IMR-90 (cell line): ENCODE data around the gene TDRD7. TPM values are rescaled to one million over a fixed set of nuclear protein-coding genes. Genes with fewer than 3 reads are reported as not detected.

Experiments used
- ATAC-seq: fragments of 200-7000 bp; cut with Tn5 transposase; 2 replicates; pipeline ENCODE4 v1.9.1; 2020; ENCODE audit warnings: low read depth, mild to moderate bottlenecking, moderate library complexity
- BruUV-seq: library from RNA; stranded (reverse); fragments of 400-500 nt; replicated peaks from 2 replicates; lab custom pipeline; 2021; lab: Mats Ljungman, UMichigan
- CTCF ChIA-PET: fragments of 300-600 bp; formaldehyde crosslinking; extraction: SDS; loops from one replicate; lab custom pipeline; 2021; ENCODE audit warnings: antibody characterized with exemption; lab: Yijun Ruan, JAX
- POLR2A ChIA-PET: fragments of 300-600 bp; sonication (Branson Sonifier 250); formaldehyde crosslinking; loops from one replicate; lab custom pipeline; 2022; ENCODE audit warnings: antibody characterized with exemption; ENCODE audit not compliant: unreplicated experiment; lab: Charles Lee
- DNase-seq: peaks from one replicate; pipeline ENCODE4 v3.0.0; 2013
- H2AFZ ChIP-seq: replicated peaks from 2 replicates; pipeline ENCODE3; 2013; ENCODE audit warnings: low read length, mild to moderate bottlenecking; ENCODE audit not compliant: poor library complexity
- H2AK5ac ChIP-seq: 2 replicates; pipeline ENCODE4 v1.6.1; 2013; ENCODE audit warnings: low read depth, low read length, inconsistent platforms
- H2AK9ac ChIP-seq: replicated peaks from 2 replicates; pipeline ENCODE3; 2013; ENCODE audit warnings: mild to moderate bottlenecking, low read depth, low read length, moderate library complexity; ENCODE audit not compliant: poor library complexity
- H2BK120ac ChIP-seq: 2 replicates; pipeline ENCODE4 v1.6.1; 2013; ENCODE audit warnings: low read depth, low read length, inconsistent platforms
- H2BK15ac ChIP-seq: 3 replicates; pipeline ENCODE4 v1.6.1; 2013; ENCODE audit warnings: low read depth, low read length, inconsistent platforms
- H2BK20ac ChIP-seq: 2 replicates; pipeline ENCODE4 v1.6.1; 2013; ENCODE audit warnings: low read depth, mild to moderate bottlenecking, inconsistent platforms, low read length, moderate library complexity
- H2BK5ac ChIP-seq: 2 replicates; pipeline ENCODE4 v1.6.1; 2013; ENCODE audit warnings: mild to moderate bottlenecking, low read depth, low read length, inconsistent platforms; ENCODE audit not compliant: poor library complexity, severe bottlenecking
- H3K14ac ChIP-seq: replicated peaks from 2 replicates; pipeline ENCODE4 v1.6.1; 2013; ENCODE audit warnings: low read depth, low read length, inconsistent platforms
- H3K18ac ChIP-seq: 2 replicates; pipeline ENCODE4 v1.6.1; 2013; ENCODE audit warnings: low read depth, low read length, control low read depth
- H3K23ac ChIP-seq: 2 replicates; pipeline ENCODE4 v1.6.1; 2013; ENCODE audit warnings: low read depth, low read length, inconsistent platforms
- H3K27ac ChIP-seq: 2 replicates; pipeline ENCODE4 v1.5.1; 2013; ENCODE audit warnings: mild to moderate bottlenecking, control low read depth, low read length; ENCODE audit not compliant: insufficient read depth
- H3K27me3 ChIP-seq: 2 replicates; pipeline ENCODE4 v1.6.1; 2013; ENCODE audit warnings: low read length; ENCODE audit not compliant: control insufficient read depth, insufficient read depth
- H3K36me3 ChIP-seq: 2 replicates; pipeline ENCODE4 v1.6.1; 2013; ENCODE audit warnings: low read length, mixed read lengths; ENCODE audit not compliant: control insufficient read depth, insufficient read depth
- H3K4ac ChIP-seq: 2 replicates; pipeline ENCODE4 v1.6.1; 2013; ENCODE audit warnings: low read depth, low read length, inconsistent platforms
- H3K4me1 ChIP-seq: 2 replicates; pipeline ENCODE4 v1.6.1; 2013; ENCODE audit warnings: low read length, mixed read lengths; ENCODE audit not compliant: control insufficient read depth, insufficient read depth
- H3K4me2 ChIP-seq: 2 replicates; pipeline ENCODE4 v1.6.1; 2013; ENCODE audit warnings: low read depth, mild to moderate bottlenecking, control low read depth, low read length, moderate library complexity
- H3K4me3 ChIP-seq: 2 replicates; pipeline ENCODE4 v1.5.1; 2013; ENCODE audit warnings: low read depth, mild to moderate bottlenecking, control low read depth, low read length, moderate library complexity; ENCODE audit not compliant: insufficient read depth
- H3K56ac ChIP-seq: 2 replicates; pipeline ENCODE4 v1.6.1; 2013; ENCODE audit warnings: low read length, inconsistent platforms; ENCODE audit not compliant: insufficient read depth; ENCODE audit errors: extremely low read depth
- H3K79me1 ChIP-seq, 2 experiments: 2 replicates each; pipeline ENCODE4 v1.6.1; 2013; ENCODE audit warnings: low read length in 2 of 2, inconsistent platforms in 1 of 2, low read depth in 1 of 2
- H3K9ac ChIP-seq: 2 replicates; pipeline ENCODE4 v1.6.1; 2013; ENCODE audit warnings: low read depth, low read length, control low read depth
- H3K9me1 ChIP-seq: 2 replicates; pipeline ENCODE4 v1.6.1; 2013; ENCODE audit warnings: low read length, inconsistent platforms; ENCODE audit not compliant: insufficient read depth
- H3K9me3 ChIP-seq: 2 replicates; pipeline ENCODE4 v1.6.1; 2013; ENCODE audit warnings: low read length; ENCODE audit not compliant: control insufficient read depth, insufficient read depth
- H4K20me1 ChIP-seq: 2 replicates; pipeline ENCODE4 v1.6.1; 2013; ENCODE audit warnings: low read length, inconsistent platforms; ENCODE audit not compliant: insufficient read depth
- H4K5ac ChIP-seq: 2 replicates; pipeline ENCODE4 v1.6.1; 2013; ENCODE audit warnings: mild to moderate bottlenecking, low read depth, low read length, control low read depth
- H4K8ac ChIP-seq, 2 experiments: 2 replicates each; pipeline ENCODE4 v1.6.1; 2013; ENCODE audit warnings: low read depth in 2 of 2, low read length in 2 of 2, control low read depth in 1 of 2, inconsistent platforms in 1 of 2
- H4K91ac ChIP-seq: 2 replicates; pipeline ENCODE4 v1.6.1; 2013; ENCODE audit warnings: low read depth, low read length, inconsistent platforms; ENCODE audit not compliant: insufficient read depth
- BHLHE40 ChIP-seq: fragments of 150-350 bp; IDR thresholded peaks from 2 replicates; pipeline ENCODE4 v1.6.1; 2016; ENCODE audit warnings: mild to moderate bottlenecking, low read depth, low read length
- CTCF ChIP-seq: conservative IDR thresholded peaks from 2 replicates; pipeline ENCODE4 v1.5.1; 2012; ENCODE audit warnings: mild to moderate bottlenecking, low read depth, low read length, improper control_type of control experiment
- ELK1 ChIP-seq: fragments of 150-350 bp; IDR thresholded peaks from 2 replicates; pipeline ENCODE4 v1.6.1; 2016; ENCODE audit warnings: low read depth, mild to moderate bottlenecking, low read length, moderate library complexity, borderline replicate concordance
- FOS ChIP-seq: fragments of 150-350 bp; IDR thresholded peaks from 2 replicates; pipeline ENCODE4 v1.6.1; 2016; ENCODE audit warnings: low read depth, low read length
- MAZ ChIP-seq: IDR thresholded peaks from 2 replicates; pipeline ENCODE4 v1.6.1; 2012; ENCODE audit warnings: low read depth, mild to moderate bottlenecking, low read length, improper control_type of control experiment, moderate library complexity, borderline replicate concordance
- RAD21 ChIP-seq: IDR thresholded peaks from 2 replicates; pipeline ENCODE4 v1.6.1; 2012; ENCODE audit warnings: low read length, improper control_type of control experiment
- RCOR1 ChIP-seq: IDR thresholded peaks from 2 replicates; pipeline ENCODE4 v1.6.1; 2012; ENCODE audit warnings: mild to moderate bottlenecking, low read length, improper control_type of control experiment; ENCODE audit not compliant: insufficient replicate concordance
- SMC3 ChIP-seq: fragments of 150-350 bp; IDR thresholded peaks from 2 replicates; pipeline ENCODE4 v1.6.1; 2016; ENCODE audit warnings: low read depth, mild to moderate bottlenecking, antibody characterized with exemption, low read length, moderate library complexity
- USF2 ChIP-seq: fragments of 150-350 bp; IDR thresholded peaks from 2 replicates; pipeline ENCODE4 v1.6.1; 2017; ENCODE audit warnings: mild to moderate bottlenecking, antibody characterized with exemption, low read length, low read depth
- WGBS, 2 experiments: methylation state at CpG; one replicate each; pipeline versions ENCODE4 v1.1.5 to v1.1.7; 2013; ENCODE audit warnings: missing lambda C conversion rate in 2 of 2; ENCODE audit not compliant: insufficient read length in 1 of 2; ENCODE audit errors: extremely low coverage in 2 of 2; 5-methylcytosine and 5-hydroxymethylcytosine counted together
- dilution Hi-C: fragments of 300-500 bp; cut with HindIII; formaldehyde crosslinking; loops from one replicate; pipeline ENCODE4 v1.14.3; 2018; ENCODE audit warnings: low sequenced_read_pairs; ENCODE audit not compliant: unreplicated experiment
- in situ Hi-C: fragments of 300-500 bp; cut with MboI; formaldehyde crosslinking; loops from 3 replicates; pipeline ENCODE4 v1.14.3; 2019; ENCODE audit warnings: low sequenced_read_pairs, inconsistent platforms, mixed read lengths
- intact Hi-C: fragments of 100-400 bp; cut with micrococcal nuclease; formaldehyde crosslinking; loops from 2 replicates; pipeline ENCODE4 v1.10.0; 2022
- polyA plus RNA-seq, 3 experiments: library from polyadenylated mRNA; depleted of rRNA; stranded (reverse); fragments of >200 nt; gene quantifications; 2 replicates each; pipeline ENCODE4 v1.2.3, GENCODE V29; 2012; ENCODE audit warnings: low replicate concordance in 1 of 3
- total RNA-seq: library from RNA; depleted of rRNA; stranded (reverse); fragments of >200 nt; gene quantifications from 2 replicates; pipeline ENCODE4 v1.2.3, GENCODE V29; 2012

TDRD7 gene
- total and polyA plus RNA-seq, 2 of the 4 experiments (the other 2 are of a cell fraction): 4.4 to 9.7 TPM

GRCh38 chr9:97408562-97408961, 3.3 kb upstream of the TDRD7 start:
- no CpG with 5 or more reads among the region's 4 CpGs for WGBS, 2 experiments
- ChIA-PET POLR2A (no interaction called here), CTCF (interaction anchor here (0.6 to 1.0 kb wide), 3 partner anchors 21 to 242 kb away, joined by 3 to 4 read pairs (median 3); no protein-coding TSS in a partner anchor)
- Histone ChIP-seq H3K4me3 (no peak overlapping the region), H2AFZ (no peak overlapping the region), H2BK120ac (no peak overlapping the region), H3K4me1 (peaks cover 3% of the 10 kb centered on the region; the same call in 1 of the 2 replicates), H3K27me3 (peaks cover 16% of the 10 kb centered on the region), H3K27ac (no peak overlapping the region), H2AK9ac (no peak overlapping the region), H3K9ac (no peak overlapping the region), H3K14ac (no peak overlapping the region), H2AK5ac (no peak overlapping the region), H2BK5ac (no peak overlapping the region), H4K91ac (no peak overlapping the region), H4K20me1 (no peaks in the 10 kb centered on the region), H2BK20ac (no peak overlapping the region), H3K18ac (no peak overlapping the region), H4K8ac (no peak overlapping the region), H3K56ac (no peak overlapping the region), H2BK15ac (no peak overlapping the region), H4K5ac (no peak overlapping the region), H3K9me3 (0 out of 2 replicates have a peak, but pooled peaks cover 2% of the 10 kb centered on the region), H3K4ac (no peak overlapping the region), H3K36me3 (no peaks in the 10 kb centered on the region), H3K9me1 (no peaks in the 10 kb centered on the region), H3K79me1 (peaks cover 4 to 7% of the 10 kb centered on the region in 2 experiments; a peak in 1 of 4 replicates), H3K23ac (no peak overlapping the region), H3K4me2 (no peak overlapping the region)
- DNase-seq (no peak), ATAC-seq (no peak)
- intact Hi-C loops: no loop called here
- BruUV-seq: no TSS peak
- dilution Hi-C loops: no loop called here
- in situ Hi-C loops: no loop called here
- TF ChIP-seq CTCF (no peak), FOS (no peak), ELK1 (no peak), USF2 (no peak), SMC3 (no peak), RAD21 (no peak), BHLHE40 (no peak), MAZ (no peak), RCOR1 (no peak)
